HL-60 (cell line): ENCODE data around the gene HCFC1.

Source experiments
- DNase-seq, 2 experiments: peaks; one replicate each; pipeline ENCODE4 v3.0.0-alpha.2; 2010 to 2020; ENCODE audit warnings: low read depth in 1 of 2, low spot score in 1 of 2
- H3K27ac ChIP-seq: fragments of 250-450 bp; sonication (Bioruptor Pico); replicated peaks from 2 replicates; pipeline ENCODE4 v1.5.1; 2020; ENCODE audit warnings: mild to moderate bottlenecking, moderate library complexity
- H3K27me3 ChIP-seq: fragments of 250-450 bp; sonication (Bioruptor Pico); 2 replicates; pipeline ENCODE4 v1.5.1; 2021; ENCODE audit warnings: mild to moderate bottlenecking, moderate library complexity; ENCODE audit not compliant: insufficient read depth, poor library complexity, severe bottlenecking
- H3K4me3 ChIP-seq: replicated peaks from 2 replicates; pipeline ENCODE4 v1.5.1; 2011; ENCODE audit warnings: mild to moderate bottlenecking, control low read depth, low read length; ENCODE audit not compliant: insufficient read depth
- CTCF ChIP-seq: IDR thresholded peaks from one replicate; pipeline ENCODE4 v1.5.1; 2011; ENCODE audit warnings: low read length, control low read depth, inconsistent platforms; ENCODE audit not compliant: insufficient read depth
- GABPA ChIP-seq: IDR thresholded peaks from 2 replicates; pipeline ENCODE4 v1.6.1; 2012; ENCODE audit warnings: low read depth
- POLR2AphosphoS5 ChIP-seq: IDR thresholded peaks from 2 replicates; pipeline ENCODE4 v1.6.1; 2012; ENCODE audit warnings: low read depth
- REST ChIP-seq: IDR thresholded peaks from 2 replicates; pipeline ENCODE4 v1.6.1; 2012; ENCODE audit warnings: low read depth; ENCODE audit not compliant: insufficient replicate concordance
- SPI1 ChIP-seq: IDR thresholded peaks from 2 replicates; pipeline ENCODE4 v1.6.1; 2012; ENCODE audit warnings: low read depth, mild to moderate bottlenecking, borderline replicate concordance

The HCFC1 gene

GRCh38 chrX:153963546-153963945 is 8.1 kb downstream of the HCFC1 start:
- H3K27ac ChIP-seq = no peak overlapping the region
- H3K4me3 ChIP-seq = no peak overlapping the region
- no peaks in the 10 kb centered on the region for H3K27me3 ChIP-seq
- no peak for TF ChIP-seq REST
- TF ChIP-seq GABPA = no peak
- TF ChIP-seq CTCF = no peak
- TF ChIP-seq SPI1 = no peak
- no peak for TF ChIP-seq POLR2AphosphoS5
- no peak for DNase-seq

GRCh38 chrX:153961292-153961691 is 10.3 kb downstream of the HCFC1 start:
- no peak for TF ChIP-seq GABPA
- no peak for TF ChIP-seq POLR2AphosphoS5
- TF ChIP-seq SPI1 = no peak
- no peak for TF ChIP-seq REST
- Histone ChIP-seq H3K27ac (no peak overlapping the region), H3K4me3 (no peak overlapping the region), H3K27me3 (no peaks in the 10 kb centered on the region)
- DNase-seq = no peak

- Histone ChIP-seq H3K27ac (no peak overlapping the region), H3K4me3 (no peak overlapping the region), H3K27me3 (no peaks in the 10 kb centered on the region)
- no peak for TF ChIP-seq REST
- TF ChIP-seq GABPA = no peak
- no peak for TF ChIP-seq CTCF
- no peak for TF ChIP-seq POLR2AphosphoS5
- DNase-seq = no peak
These were observed 10.8 kb downstream of the HCFC1 start for GRCh38 chrX:153960786-153961185.

GRCh38 chrX:153960077-153960476 is 11.5 kb downstream of the HCFC1 start:
- no peak overlapping the region for H3K27ac ChIP-seq
- TF ChIP-seq GABPA (no peak), SPI1 (no peak), REST (no peak), CTCF (no peak), POLR2AphosphoS5 (no peak)
- DNase-seq = no peak
- H3K4me3 ChIP-seq = no peak overlapping the region
- H3K27me3 ChIP-seq = no peaks in the 10 kb centered on the region
